ENCODE data around the gene CD38.

- no peak for TF ChIP-seq EZH2 (IDR thresholded peaks at IDR 0.05; ENCODE audit: low read length)
- TF ChIP-seq, protein P1, sequence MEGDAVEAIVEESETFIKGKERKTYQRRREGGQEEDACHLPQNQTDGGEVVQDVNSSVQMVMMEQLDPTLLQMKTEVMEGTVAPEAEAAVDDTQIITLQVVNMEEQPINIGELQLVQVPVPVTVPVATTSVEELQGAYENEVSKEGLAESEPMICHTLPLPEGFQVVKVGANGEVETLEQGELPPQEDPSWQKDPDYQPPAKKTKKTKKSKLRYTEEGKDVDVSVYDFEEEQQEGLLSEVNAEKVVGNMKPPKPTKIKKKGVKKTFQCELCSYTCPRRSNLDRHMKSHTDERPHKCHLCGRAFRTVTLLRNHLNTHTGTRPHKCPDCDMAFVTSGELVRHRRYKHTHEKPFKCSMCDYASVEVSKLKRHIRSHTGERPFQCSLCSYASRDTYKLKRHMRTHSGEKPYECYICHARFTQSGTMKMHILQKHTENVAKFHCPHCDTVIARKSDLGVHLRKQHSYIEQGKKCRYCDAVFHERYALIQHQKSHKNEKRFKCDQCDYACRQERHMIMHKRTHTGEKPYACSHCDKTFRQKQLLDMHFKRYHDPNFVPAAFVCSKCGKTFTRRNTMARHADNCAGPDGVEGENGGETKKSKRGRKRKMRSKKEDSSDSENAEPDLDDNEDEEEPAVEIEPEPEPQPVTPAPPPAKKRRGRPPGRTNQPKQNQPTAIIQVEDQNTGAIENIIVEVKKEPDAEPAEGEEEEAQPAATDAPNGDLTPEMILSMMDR (optimal IDR thresholded peaks at IDR 0.05 in 1 of 3, IDR thresholded peaks at IDR 0.05 in 1 of 3, conservative IDR thresholded peaks at IDR 0.05 in 1 of 3; ENCODE audit: extremely low read depth in 1 of 3, insufficient read depth in 2 of 3, low read length in 3 of 3) = no peak
Observed at GRCh38 chr4:15851969-15852368, 73.8 kb downstream of the CD38 start.

Data from keratinocyte (primary cell).